Measurements from ENCODE around the gene ABCD4. TPM values are rescaled to one million over a fixed set of nuclear protein-coding genes. Genes with fewer than 3 reads are reported as not detected.

The ABCD4 gene
- total RNA-seq, 1 donor from 2014 or later: 113 TPM

DNA sequence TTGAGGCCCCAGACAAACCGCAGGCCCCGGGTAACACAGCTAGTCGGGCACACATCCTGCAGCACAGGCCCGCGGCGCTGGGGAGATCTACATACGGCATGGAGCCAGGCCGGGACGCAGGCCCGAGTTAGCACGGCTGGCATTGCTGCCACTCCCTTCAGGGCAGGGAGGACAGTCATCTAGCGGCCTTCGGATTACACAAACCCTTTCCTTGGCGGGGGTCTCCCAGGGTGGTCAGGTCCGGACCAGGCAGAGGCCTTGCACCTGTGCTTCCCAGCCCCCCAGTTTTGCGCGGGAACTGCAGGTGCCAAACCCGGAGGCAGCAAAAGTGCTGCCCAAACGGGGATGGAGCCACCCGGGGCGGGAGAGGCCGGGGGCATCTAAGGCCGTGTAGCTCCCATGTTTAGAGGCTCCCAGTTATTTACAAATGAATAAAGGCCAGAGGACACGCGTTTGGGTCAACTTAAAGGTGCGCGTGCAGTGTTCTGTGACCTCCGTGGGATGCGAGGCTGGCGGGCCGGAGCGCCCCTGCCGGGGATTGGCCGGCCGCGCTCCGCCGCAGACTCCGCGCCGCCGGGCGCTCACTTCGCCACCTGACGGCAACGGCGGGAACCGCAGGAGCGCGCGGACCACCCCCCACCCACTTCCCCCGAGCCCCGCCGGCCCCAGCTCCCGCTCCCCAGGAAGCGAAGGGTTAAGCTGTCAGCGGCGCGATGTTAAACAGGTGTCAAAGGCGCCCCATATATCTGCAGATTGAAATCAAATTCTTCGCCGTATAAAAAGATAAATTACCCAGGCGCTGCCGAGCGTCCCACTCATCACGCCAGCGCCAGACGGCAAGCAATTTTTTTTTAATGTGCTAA, 45.4 kb downstream of the ABCD4 start:
- peak in 1 of 2 experiments; percentile 61 for DNase-seq (ENCODE audit: low spot score in 2 of 2, unreplicated experiment in 2 of 2)
- H3K27me3 Mint-ChIP-seq (ENCODE audit: low read depth): peaks cover 67% of the 10 kb centered on the region
- TF ChIP-seq, protein P1, sequence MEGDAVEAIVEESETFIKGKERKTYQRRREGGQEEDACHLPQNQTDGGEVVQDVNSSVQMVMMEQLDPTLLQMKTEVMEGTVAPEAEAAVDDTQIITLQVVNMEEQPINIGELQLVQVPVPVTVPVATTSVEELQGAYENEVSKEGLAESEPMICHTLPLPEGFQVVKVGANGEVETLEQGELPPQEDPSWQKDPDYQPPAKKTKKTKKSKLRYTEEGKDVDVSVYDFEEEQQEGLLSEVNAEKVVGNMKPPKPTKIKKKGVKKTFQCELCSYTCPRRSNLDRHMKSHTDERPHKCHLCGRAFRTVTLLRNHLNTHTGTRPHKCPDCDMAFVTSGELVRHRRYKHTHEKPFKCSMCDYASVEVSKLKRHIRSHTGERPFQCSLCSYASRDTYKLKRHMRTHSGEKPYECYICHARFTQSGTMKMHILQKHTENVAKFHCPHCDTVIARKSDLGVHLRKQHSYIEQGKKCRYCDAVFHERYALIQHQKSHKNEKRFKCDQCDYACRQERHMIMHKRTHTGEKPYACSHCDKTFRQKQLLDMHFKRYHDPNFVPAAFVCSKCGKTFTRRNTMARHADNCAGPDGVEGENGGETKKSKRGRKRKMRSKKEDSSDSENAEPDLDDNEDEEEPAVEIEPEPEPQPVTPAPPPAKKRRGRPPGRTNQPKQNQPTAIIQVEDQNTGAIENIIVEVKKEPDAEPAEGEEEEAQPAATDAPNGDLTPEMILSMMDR (IDR thresholded peaks at IDR 0.05; ENCODE audit: unreplicated experiment): peak; percentile 98
- H3K4me1 Mint-ChIP-seq: peaks cover 3% of the 10 kb centered on the region
- peak overlapping the region; percentile 73 for H3K4me3 Mint-ChIP-seq
- no peaks in the 10 kb centered on the region for H3K9me3 Mint-ChIP-seq
- no peaks in the 10 kb centered on the region for H3K36me3 Mint-ChIP-seq
- H3K27ac Mint-ChIP-seq: no peak overlapping the region

- TF ChIP-seq, protein P1 (IDR thresholded peaks at IDR 0.05; ENCODE audit: unreplicated experiment): no peak
- no peaks in the 10 kb centered on the region for H3K36me3 Mint-ChIP-seq
- DNase-seq (ENCODE audit: low spot score in 2 of 2, unreplicated experiment in 2 of 2): no peak
- H3K27ac Mint-ChIP-seq: no peak overlapping the region
- no peak overlapping the region for H3K4me3 Mint-ChIP-seq
- no peaks in the 10 kb centered on the region for H3K9me3 Mint-ChIP-seq
- peaks cover 76% of the 10 kb centered on the region for H3K27me3 Mint-ChIP-seq (ENCODE audit: low read depth)
- peaks cover 2% of the 10 kb centered on the region for H3K4me1 Mint-ChIP-seq
Measured at GRCh38 chr14:74255281-74255680, 47.5 kb downstream of the ABCD4 start.

DNA sequence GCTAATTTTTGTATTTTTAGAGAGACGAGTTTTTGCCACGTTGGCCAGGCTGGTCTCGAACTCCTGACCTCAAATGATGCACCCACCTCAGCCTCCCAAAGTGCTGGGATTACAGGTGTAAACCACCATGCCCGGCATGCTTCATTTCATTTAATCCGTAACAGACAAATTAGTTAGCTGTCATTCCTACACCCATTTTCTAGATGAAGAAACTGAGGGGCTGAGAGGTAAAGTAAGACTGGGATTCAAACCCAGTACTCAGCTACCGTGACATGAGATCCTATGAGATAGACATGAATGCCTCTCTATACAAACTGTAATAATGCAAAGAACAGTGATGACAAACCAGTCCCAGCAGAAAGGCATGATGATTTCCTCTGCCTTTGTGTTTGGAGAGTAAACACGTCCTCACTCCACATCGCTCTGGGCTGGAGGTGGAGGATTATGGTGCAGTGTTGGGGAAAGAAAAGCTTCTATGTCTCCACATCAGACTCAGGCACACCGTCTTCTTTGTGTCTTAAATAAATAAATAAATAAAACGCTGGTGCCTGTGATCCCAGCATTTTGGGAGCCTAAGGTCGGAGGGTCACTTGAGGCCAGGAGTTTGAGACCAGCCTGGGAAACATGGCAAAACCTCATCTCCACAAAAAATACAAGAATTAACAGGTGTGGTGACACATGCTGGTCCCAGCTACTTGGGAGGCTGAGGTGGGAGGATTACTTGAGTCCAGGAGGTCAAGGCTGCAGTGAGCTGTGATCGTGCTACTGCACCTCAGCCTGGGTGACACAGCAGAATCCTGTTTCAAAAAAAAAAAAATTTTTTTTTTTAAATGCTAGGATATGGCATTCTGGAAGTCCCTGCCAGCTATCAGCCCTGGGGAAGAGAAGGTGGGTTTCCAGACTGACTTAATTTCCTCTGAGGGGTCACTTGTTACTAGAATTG, 53.0 kb downstream of the ABCD4 start:
- TF ChIP-seq, protein P1 (IDR thresholded peaks at IDR 0.05; ENCODE audit: unreplicated experiment): no peak
- peaks cover 2% of the 10 kb centered on the region for H3K4me1 Mint-ChIP-seq
- no peaks in the 10 kb centered on the region for H3K36me3 Mint-ChIP-seq
- no peak for DNase-seq (ENCODE audit: low spot score in 2 of 2, unreplicated experiment in 2 of 2)
- no peaks in the 10 kb centered on the region for H3K9me3 Mint-ChIP-seq
- no peak overlapping the region for H3K27ac Mint-ChIP-seq
- H3K4me3 Mint-ChIP-seq: no peak overlapping the region
- H3K27me3 Mint-ChIP-seq (ENCODE audit: low read depth): peaks cover 76% of the 10 kb centered on the region

DNA sequence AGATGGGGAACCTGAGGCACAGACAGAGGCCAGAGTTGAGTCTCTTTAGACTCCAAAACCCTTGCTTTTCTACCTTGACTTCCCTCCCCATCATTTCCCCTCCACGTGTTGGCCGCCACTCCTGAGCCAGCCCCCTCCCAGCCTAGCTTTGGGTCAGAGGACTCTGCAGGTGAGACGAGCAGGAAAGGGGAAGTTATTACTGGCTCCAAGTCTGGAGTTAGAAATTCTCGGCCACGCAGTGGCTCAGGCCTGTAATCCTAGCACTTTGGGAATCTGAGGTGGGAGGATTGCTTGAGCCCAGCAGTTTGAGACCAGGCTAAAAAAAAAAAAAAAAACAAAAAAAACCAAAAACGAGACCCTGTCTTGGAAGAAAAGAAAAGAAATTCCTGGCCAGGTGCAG, 54.7 kb downstream of the ABCD4 start:
- Mint-ChIP-seq H3K27me3 (ENCODE audit: low read depth) (peaks cover 79% of the 10 kb centered on the region), H3K4me1 (peaks cover 2% of the 10 kb centered on the region), H3K36me3 (no peaks in the 10 kb centered on the region), H3K9me3 (no peaks in the 10 kb centered on the region), H3K27ac (no peak overlapping the region), H3K4me3 (no peak overlapping the region)
- DNase-seq (ENCODE audit: low spot score in 2 of 2, unreplicated experiment in 2 of 2): no peak
- TF ChIP-seq, protein P1 (IDR thresholded peaks at IDR 0.05; ENCODE audit: unreplicated experiment): no peak

GRCh38 chr14:74246542-74246941, 56.2 kb downstream of the ABCD4 start:
- TF ChIP-seq, protein P1 (IDR thresholded peaks at IDR 0.05; ENCODE audit: unreplicated experiment): no peak
- Mint-ChIP-seq H3K4me1 (peaks cover 7% of the 10 kb centered on the region), H3K27me3 (ENCODE audit: low read depth) (peaks cover 82% of the 10 kb centered on the region), H3K27ac (no peak overlapping the region), H3K9me3 (no peaks in the 10 kb centered on the region), H3K36me3 (no peaks in the 10 kb centered on the region), H3K4me3 (no peak overlapping the region)
- DNase-seq (ENCODE audit: low spot score in 2 of 2, unreplicated experiment in 2 of 2): no peak

Data from mesothelial cell of epicardium (in vitro differentiated cells).